Smooth muscle cell (in vitro differentiated cells): ENCODE results near the gene LSM14A. TPM values are rescaled to one million over a fixed set of nuclear protein-coding genes. Genes with fewer than 3 reads are reported as not detected.

ENCODE experiments used
- DNase-seq: peaks from one replicate; lab custom pipeline; 2025; ENCODE audit not compliant: unreplicated experiment; lab: John Stamatoyannopoulos, UW
- H2AFZ ChIP-seq: fragments of 200-600 bp; sonication (generic); 2 replicates; pipeline ENCODE4 v1.6.0; 2016; ENCODE audit warnings: antibody characterized with exemption, low read depth, mild to moderate bottlenecking
- H3F3A ChIP-seq: fragments of 200-600 bp; sonication (generic); 2 replicates; pipeline ENCODE4 v1.6.0; 2017; ENCODE audit warnings: antibody characterized with exemption, low read depth
- H3K27ac ChIP-seq: fragments of 200-600 bp; sonication (generic); 2 replicates; pipeline ENCODE4 v1.5.1; 2016; ENCODE audit warnings: low read depth, mild to moderate bottlenecking
- H3K27me3 ChIP-seq: fragments of 200-600 bp; sonication (generic); 2 replicates; pipeline ENCODE4 v1.6.1; 2016; ENCODE audit warnings: low read depth, mild to moderate bottlenecking
- H3K36me3 ChIP-seq: fragments of 200-600 bp; sonication (generic); 2 replicates; pipeline ENCODE4 v1.5.1; 2016; ENCODE audit warnings: low read depth
- H3K4me1 ChIP-seq: fragments of 200-600 bp; sonication (generic); 2 replicates; pipeline ENCODE4 v1.5.1; 2016; ENCODE audit warnings: low read depth
- H3K4me2 ChIP-seq: fragments of 200-600 bp; sonication (generic); 2 replicates; pipeline ENCODE4 v1.6.0; 2016; ENCODE audit warnings: mild to moderate bottlenecking
- H3K4me3 ChIP-seq: fragments of 200-600 bp; sonication (generic); 2 replicates; pipeline ENCODE4 v1.5.1; 2016; ENCODE audit warnings: mild to moderate bottlenecking
- H3K79me2 ChIP-seq: fragments of 200-600 bp; sonication (generic); 2 replicates; pipeline ENCODE4 v1.6.0; 2016; ENCODE audit warnings: low read depth, mild to moderate bottlenecking
- H3K9ac ChIP-seq: fragments of 200-600 bp; sonication (generic); 2 replicates; pipeline ENCODE4 v1.6.0; 2016; ENCODE audit warnings: low read depth
- H3K9me3 ChIP-seq: fragments of 200-600 bp; sonication (generic); replicated peaks from 2 replicates; pipeline ENCODE4 v1.5.1; 2016; ENCODE audit warnings: low read depth
- H4K20me1 ChIP-seq: fragments of 200-600 bp; sonication (generic); 2 replicates; pipeline ENCODE4 v1.6.0; 2016; ENCODE audit warnings: low read depth
- CTCF ChIP-seq: fragments of 200-600 bp; sonication (generic); IDR thresholded peaks from 2 replicates; pipeline ENCODE4 v1.5.1; 2017; ENCODE audit warnings: borderline replicate concordance, mild to moderate bottlenecking, antibody characterized with exemption; ENCODE audit not compliant: insufficient read depth, poor library complexity, severe bottlenecking
- WGBS: methylation state at CpG from one replicate; pipeline ENCODE4 v1.1.7; 2016; ENCODE audit warnings: low lambda C conversion rate; 5-methylcytosine and 5-hydroxymethylcytosine counted together
- polyA plus RNA-seq: library from polyadenylated mRNA; unstranded; fragments of >200 nt; fragmentation: Nextera tagmentation; extraction: Ambion mirVana; gene quantifications from 2 replicates; pipeline ENCODE4 v1.2.1, GENCODE V29; 2016
- total RNA-seq: library from RNA; depleted of rRNA; stranded (reverse); fragments of >200 nt; gene quantifications from 2 replicates; pipeline ENCODE4 v1.2.3, GENCODE V29; 2014

The LSM14A gene
- total and polyA plus RNA-seq, 2 experiments from 2014 or later, result 63.0 to 90.9 TPM

GRCh38 chr19:34225659-34226015 lies 53.3 kb downstream of the LSM14A start:
- H3K36me3 ChIP-seq, result peaks cover 23% of the 10 kb centered on the region
- H3K79me2 ChIP-seq, result peaks cover 23% of the 10 kb centered on the region
- H2AFZ ChIP-seq, result no peak overlapping the region
- H3K4me3 ChIP-seq, result no peak overlapping the region
- peaks cover 6% of the 10 kb centered on the region for H3F3A ChIP-seq
- peaks cover 76% of the 10 kb centered on the region for H4K20me1 ChIP-seq
- no peaks in the 10 kb centered on the region for H3K9me3 ChIP-seq
- TF ChIP-seq CTCF, result no peak
- peak overlapping the region; percentile 55 for H3K27ac ChIP-seq
- no peaks in the 10 kb centered on the region for H3K4me1 ChIP-seq
- no peak for DNase-seq
- no peak overlapping the region for H3K9ac ChIP-seq
- H3K4me2 ChIP-seq, result peak overlapping the region; percentile 8
- no peaks in the 10 kb centered on the region for H3K27me3 ChIP-seq

- Histone ChIP-seq H3K79me2 (peaks cover 22% of the 10 kb centered on the region), H3K36me3 (peaks cover 23% of the 10 kb centered on the region), H4K20me1 (peaks cover 72% of the 10 kb centered on the region), H2AFZ (no peak overlapping the region), H3K4me1 (no peaks in the 10 kb centered on the region), H3F3A (peaks cover 6% of the 10 kb centered on the region), H3K4me2 (peak overlapping the region; percentile 8), H3K27ac (peak overlapping the region; percentile 55), H3K4me3 (no peak overlapping the region), H3K27me3 (no peaks in the 10 kb centered on the region), H3K9ac (no peak overlapping the region), H3K9me3 (no peaks in the 10 kb centered on the region)
- WGBS, result 100% methylated on average over 2 of the region's 2 CpGs
- TF ChIP-seq CTCF, result no peak
- DNase-seq, result no peak
Observed at GRCh38 chr19:34226036-34226435, 53.7 kb downstream of the LSM14A start.

GRCh38 chr19:34228347-34228746 lies 56.0 kb downstream of the LSM14A start:
- H3K27ac ChIP-seq, result no peak overlapping the region
- peaks cover 59% of the 10 kb centered on the region for H4K20me1 ChIP-seq
- 86% methylated on average over 1 of the region's 1 CpG for WGBS
- no peak overlapping the region for H3K9ac ChIP-seq
- H3K4me2 ChIP-seq, result no peak overlapping the region
- peaks cover 10% of the 10 kb centered on the region for H3F3A ChIP-seq
- H3K4me3 ChIP-seq, result no peak overlapping the region
- peaks cover 3% of the 10 kb centered on the region for H3K79me2 ChIP-seq
- H3K9me3 ChIP-seq, result no peaks in the 10 kb centered on the region
- H3K27me3 ChIP-seq, result no peaks in the 10 kb centered on the region
- no peak for TF ChIP-seq CTCF
- H2AFZ ChIP-seq, result no peak overlapping the region
- H3K36me3 ChIP-seq, result peaks cover 20% of the 10 kb centered on the region
- no peak for DNase-seq
- H3K4me1 ChIP-seq, result no peaks in the 10 kb centered on the region

- Histone ChIP-seq H3K4me3 (no peak overlapping the region), H3K27ac (no peak overlapping the region), H4K20me1 (peaks cover 59% of the 10 kb centered on the region), H3K4me1 (no peaks in the 10 kb centered on the region), H3K4me2 (no peak overlapping the region), H3K79me2 (no peaks in the 10 kb centered on the region), H3K9me3 (no peaks in the 10 kb centered on the region), H2AFZ (no peak overlapping the region), H3K9ac (no peak overlapping the region), H3K36me3 (peaks cover 20% of the 10 kb centered on the region), H3K27me3 (no peaks in the 10 kb centered on the region), H3F3A (peaks cover 14% of the 10 kb centered on the region)
- no peak for DNase-seq
- WGBS, result 96% methylated on average over 3 of the region's 3 CpGs
- TF ChIP-seq CTCF, result no peak
Observed at GRCh38 chr19:34228762-34229161, 56.5 kb downstream of the LSM14A start.
